GM21786 (cell line): ENCODE results near the gene CXCL6.

Experiments used
- ATAC-seq: cut with Tn5 transposase; IDR thresholded peaks from one replicate; pipeline ENCODE4 v1.9.1; 2021; ENCODE audit not compliant: unreplicated experiment

The CXCL6 gene

DNA sequence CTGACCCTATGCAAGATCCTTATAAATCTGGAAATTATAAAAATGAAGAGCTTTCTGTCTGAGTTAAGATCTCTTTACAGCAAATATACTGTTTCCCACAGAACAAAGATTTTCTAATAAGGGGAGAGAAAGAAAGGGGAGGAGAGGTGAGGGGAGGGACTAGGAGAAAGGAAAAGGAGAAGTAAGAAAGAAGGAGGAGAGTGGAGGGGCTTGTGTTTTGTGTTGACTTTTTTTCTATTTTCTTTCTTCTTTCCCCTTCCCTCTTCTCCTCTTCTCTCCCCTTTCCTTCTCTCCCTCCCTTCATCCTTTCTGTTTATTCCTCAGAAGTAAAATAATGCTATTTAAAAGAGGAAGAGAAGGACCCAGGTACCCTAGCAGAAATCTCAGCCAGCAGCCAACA, 6.2 kb downstream of the CXCL6 start:
- no peak for ATAC-seq

DNA sequence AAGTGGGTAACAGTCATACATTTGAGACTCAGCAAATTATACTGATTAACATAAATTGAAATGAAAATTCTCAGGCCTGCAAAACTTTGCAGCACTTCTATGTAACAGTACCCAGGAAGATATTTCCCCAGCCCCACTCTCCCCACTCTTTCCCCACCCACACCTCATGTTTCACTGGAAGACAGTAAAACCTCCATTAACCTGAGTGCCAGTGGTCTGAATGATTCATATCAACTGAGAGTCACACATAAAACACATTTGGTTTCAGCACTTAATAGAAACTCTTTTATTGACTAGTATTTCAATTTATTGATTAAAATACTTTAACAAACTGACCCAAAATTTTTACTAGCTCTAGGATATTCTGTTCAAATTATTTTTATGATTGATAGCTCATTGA, 6.9 kb downstream of the CXCL6 start:
- no peak for ATAC-seq

DNA sequence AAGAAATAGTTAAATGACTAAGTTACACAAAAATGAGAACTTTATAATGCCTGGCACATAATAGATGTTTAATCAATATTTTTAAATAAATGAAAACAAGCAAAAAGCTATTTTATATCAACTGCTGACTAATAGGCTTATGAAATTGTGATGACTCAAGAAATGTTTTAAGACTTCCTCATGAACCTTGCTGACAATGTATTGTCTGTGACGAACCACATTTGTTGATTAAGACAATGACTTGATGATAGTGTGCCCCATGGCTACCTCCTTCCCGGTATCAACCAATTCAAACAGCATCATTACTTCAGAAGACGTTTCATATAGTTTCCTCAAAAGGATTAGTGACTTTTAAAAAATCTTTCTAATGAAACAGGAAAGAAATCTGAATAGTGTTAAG, 7.9 kb downstream of the CXCL6 start:
- no peak for ATAC-seq

DNA sequence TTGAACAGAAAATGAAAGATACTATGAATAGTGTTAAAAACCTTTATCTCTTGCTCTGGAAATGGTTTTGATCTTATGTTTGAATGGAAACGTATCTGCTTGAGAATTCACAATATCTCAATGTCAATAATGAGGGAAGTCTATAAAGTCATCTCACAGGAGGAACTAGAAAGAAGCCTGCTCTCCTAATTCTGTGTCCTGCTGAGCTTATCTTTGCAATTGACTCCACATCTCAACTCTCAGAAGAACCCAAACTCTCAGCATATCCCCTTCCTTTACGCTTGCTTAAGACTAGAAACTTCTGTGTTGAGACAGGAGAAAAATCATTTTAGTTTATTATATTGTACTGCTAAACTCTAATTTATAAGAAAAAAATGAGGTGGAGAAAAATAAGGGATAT, 8.3 kb downstream of the CXCL6 start:
- ATAC-seq: no peak

DNA sequence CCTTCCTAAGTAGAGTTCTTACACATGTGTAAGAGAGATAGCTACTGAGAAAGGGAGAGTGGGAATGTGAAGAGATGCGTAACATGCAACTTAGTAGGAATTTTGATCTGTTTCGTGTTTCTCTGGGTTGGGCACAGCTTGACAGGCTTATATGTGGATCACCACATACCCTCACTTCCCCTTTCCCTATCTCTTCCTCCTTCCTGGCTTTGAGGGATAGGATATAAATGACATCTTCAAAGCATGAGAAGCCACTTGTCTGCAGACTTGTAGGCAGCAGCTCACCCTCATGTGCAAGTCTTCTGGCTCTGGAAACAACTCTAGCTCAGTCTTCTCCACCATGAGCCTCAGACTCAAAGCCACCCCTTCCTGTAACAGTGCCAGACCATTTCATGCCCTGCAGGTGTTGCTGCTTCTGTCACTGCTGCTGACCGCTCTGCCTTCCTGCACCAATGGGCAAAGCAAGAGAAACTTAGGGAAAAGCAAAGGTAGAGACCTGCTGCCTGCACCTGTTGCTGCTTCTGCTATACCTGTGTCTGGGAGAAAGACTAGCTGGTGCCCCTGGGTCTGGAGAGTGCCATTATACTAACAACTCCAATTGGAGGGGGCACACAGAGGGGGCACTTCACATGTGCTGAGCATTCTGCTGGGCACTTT, 11.2 kb downstream of the CXCL6 start:
- no peak for ATAC-seq

DNA sequence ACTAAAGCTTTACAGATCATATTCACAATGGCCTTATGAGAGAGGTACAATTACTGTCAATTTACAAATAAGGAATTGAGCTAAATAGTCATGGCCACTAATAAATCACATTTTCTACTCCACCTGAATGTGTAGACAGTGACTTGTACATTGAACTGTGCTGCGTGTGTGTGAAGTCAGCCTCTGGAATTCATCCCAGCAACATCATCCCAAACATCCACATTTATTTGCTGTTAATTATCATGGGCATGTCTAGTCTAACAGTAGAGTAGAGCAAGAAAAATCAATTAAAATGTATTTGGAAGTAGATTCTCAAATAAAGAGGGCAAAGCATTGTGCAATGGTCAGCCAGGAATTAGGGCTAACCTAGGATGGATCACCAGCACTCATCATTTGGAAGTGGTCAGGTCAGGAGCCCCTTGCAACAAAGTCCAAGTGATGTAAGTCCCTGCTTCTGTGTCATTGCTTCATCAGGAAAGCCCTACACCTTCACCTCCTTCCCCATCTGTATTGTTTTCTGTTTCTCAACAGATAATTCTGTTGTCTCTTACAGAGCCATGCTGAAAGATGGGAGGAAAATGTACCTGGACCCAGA, 11.8 kb downstream of the CXCL6 start:
- no peak for ATAC-seq

DNA sequence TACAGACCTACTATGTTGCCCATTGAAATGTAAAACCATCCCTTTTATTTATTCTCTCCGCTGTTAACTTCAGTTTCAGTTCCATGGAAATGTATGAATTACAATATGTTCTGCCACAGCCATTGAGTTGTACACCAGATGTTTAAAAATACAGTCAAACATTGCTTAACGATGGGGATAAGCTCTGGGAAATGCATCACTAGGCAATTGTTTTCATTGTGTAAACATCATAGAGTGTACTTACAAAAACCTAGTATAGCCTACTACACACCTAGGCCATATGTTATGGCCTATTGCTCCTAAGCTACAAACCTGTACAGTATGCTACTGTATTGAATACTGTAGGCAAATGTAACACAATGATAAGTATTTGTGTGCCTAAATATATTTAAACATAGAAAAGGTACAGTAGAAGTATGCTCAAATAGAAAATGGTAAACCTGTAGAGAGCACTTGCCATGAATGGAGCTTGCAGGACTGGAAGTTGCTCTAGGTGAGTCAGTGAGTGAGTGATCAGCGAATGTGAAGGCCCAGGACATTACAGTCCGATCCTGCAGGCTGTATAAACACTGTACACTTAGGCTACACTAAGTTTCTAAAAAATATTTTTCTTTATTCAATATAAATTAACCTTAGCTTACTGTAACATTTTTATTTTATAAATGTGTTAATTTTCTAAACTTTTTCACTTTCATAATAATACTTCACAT, 13.9 kb downstream of the CXCL6 start:
- ATAC-seq: no peak

DNA sequence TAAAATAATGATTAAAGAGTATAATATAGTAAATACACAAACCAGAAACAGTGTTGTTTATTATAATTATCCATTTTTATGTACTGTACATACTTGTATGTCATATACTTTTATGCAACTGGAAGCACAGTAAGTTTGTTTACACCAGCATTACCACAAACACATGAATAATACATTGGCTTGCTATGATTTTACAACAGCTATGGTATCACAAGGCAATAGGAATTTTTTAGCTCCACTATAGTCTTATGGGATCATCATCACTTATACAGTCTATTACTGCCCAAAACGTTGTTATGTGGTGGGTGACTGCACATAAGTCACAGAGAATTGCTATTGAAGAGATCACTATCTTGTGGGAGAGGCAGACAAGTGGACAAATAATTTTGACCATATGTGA, 14.8 kb downstream of the CXCL6 start:
- ATAC-seq: no peak

DNA sequence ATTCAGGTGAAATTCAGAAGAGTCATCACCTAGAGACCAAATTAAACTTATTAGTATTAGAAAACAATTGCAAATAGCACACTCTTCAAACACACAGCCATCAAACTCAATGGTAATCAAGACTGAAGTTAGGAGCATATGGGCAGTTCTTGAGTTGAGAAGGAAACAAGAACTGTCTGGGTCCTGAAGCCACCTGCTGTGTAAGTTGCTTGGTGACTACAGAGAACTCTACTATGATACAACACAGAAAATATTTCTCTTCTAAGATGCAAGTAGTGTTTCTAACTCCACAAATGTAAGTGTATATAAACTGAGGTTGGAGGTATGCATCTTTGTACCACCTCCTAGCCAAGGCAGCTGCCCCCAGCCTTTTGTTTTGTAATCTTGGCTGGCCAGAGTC, 16.3 kb downstream of the CXCL6 start:
- ATAC-seq: no peak

DNA sequence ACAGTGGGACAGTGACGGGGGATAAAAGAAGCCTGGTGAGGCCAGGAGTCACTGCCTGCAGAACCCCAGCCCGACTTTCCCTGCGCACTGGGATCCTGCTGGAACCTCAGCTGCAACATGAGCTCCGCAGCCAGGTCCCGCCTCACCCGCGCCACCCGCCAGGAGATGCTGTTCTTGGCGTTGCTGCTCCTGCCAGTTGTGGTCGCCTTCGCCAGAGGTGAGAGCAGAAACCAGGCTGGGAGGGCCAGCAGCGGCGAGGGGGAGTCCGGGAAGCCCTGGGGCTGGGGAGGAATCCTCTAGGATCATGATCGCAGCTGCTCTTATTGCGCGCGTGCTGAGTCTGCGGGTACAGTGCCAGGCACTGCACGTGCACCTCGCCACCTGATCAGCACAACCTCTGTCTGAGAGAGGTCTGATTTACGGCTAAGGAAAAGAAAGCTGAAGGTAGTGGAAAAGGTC, 16.8 kb downstream of the CXCL6 start, which contains the start of gene PF4V1:
PF4V1 (plus strand) TSS at position 51 of the 459 bp plus-strand sequence; CDS start at position 118, 67 bp downstream.
- ATAC-seq: no peak

DNA sequence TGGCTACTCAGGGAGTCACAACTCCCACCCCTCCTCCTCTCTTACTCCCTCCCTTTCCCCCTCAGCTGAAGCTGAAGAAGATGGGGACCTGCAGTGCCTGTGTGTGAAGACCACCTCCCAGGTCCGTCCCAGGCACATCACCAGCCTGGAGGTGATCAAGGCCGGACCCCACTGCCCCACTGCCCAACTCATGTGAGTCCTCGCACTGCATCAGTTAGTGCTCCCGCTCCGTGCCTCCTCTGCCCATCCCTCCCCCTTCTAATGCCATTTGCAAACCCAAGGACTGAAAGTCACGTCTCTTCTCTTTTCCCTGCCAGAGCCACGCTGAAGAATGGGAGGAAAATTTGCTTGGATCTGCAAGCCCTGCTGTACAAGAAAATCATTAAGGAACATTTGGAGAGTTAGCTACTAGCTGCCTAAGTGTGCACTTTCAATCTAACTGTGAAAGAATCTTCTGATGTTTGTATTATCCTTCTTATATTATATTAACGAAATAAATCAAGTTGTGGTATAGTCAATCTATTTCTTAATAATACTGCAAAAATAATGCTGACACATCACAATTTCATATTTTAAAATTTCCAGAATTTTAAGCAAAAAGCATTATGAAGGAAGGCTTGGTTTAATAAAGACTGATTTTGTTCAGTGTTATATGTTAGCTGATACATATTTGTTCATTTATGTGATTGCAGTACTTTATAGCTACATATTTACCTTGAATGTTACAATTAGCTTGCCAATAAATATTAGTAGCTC, 17.4 kb downstream of the CXCL6 start:
- ATAC-seq: no peak

DNA sequence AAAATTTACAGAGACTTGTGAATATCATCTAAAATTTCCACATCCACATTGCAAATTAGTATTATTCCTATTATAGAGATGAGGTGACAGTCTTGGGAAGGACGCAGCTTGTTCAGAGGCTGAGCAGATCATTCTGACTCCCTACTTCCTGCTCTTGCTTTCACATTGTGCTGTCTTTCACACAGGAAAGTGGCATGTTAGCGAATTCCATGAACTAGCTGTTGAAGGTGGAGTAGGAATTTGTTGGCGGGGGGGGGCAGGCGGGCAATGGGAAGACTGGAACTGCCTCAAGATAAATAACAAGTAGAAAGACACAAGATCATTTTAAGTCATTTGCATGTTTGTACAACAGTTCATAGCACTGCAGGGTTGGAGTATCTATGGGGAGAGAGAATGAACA, 18.9 kb downstream of the CXCL6 start:
- ATAC-seq: no peak

DNA sequence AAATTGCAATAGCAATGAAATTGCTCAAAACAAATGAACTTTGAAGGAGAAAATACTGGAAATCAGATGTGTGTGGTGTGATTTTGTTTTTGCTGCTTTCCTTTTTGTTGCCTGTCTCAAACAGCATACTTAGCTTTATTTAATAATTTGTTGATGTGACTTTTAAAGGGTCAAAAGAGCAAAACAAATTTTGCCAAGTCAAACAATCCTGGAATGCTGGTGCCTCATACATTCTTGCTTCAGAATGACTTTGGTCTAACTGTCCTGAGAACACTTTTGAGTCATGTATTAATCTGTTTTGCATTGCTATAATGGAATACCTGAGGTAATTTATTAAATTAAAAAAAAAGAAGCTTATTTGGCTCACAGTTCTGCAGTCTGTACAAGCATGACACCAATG, 20.0 kb downstream of the CXCL6 start:
- no peak for ATAC-seq

DNA sequence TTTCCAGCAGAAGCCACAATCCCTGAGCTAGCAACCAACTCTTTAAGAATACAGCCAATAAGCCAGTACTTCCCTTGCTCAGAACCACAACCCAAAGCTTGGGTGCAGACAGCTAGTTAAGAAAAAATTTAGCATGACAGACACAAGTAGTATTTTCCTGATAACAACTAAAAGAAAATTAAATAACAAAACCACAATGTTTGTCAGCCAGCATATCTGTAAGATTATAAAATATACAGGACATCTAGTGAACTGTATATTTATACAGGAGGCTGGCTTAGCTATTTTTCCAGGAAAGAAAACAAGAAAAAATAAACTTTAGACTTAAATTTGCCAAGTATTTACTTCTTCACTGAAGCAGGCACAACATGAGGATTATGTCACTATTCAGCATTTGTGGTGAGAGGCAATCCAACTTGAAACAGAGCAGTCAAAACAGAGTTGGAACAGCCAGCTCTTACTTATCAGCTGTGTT, 23.2 kb downstream of the CXCL6 start:
- ATAC-seq: no peak

DNA sequence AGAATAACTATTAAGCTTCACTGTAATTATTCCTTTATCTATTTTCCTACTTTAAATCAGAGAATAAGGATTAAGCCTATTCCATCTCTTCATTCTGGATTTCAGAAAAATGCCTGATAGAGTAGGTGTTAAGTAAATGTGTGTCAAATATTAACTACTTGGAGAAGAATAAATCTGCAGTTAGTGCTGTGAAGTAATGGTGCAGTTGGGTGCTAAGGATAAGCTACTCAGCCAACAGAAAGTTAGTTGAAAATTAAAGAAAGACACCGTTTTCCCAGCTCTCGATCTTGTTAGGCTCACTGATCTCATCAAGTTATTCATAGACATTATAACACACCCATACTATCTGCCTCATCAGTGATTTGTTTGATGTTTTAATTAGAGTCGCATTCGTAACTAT, 23.7 kb downstream of the CXCL6 start:
- ATAC-seq: no peak

DNA sequence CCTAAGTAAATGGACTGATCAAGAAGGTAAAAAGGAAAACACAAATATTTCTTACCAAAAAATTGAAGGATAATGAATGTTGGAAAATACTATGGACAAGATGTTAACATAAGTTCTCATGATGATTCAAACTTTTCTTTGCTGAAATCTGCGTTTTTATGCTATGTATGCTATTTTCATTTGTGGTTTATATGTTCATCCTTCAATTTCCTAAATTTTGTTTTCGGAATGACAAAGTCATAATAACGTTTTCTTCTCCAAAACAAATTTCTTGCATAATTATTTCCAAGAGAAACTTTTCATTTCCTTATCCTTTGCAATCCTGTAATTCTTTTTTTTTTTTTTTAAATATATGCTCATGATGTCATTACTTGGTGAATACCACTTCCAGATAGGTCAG, 24.4 kb downstream of the CXCL6 start:
- no peak for ATAC-seq

DNA sequence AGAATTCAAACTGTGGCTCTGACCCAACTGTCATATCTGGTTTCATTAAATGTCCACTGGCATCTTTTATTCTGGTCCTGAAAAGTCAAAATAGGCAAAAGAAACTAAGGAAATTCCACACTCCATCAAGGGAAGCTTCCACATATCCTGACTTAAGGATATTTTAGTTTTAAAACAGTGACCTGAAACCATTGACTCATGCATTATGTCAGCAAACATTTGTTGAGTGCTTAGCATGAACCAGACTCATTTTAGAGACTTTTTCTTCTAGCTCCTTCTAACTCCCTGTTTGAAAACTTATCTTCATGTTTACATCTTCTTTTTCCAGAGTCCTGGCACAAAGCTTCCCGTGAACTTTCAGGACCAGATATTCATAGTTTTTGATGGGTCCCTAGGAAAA, 25.8 kb downstream of the CXCL6 start:
- ATAC-seq: no peak

DNA sequence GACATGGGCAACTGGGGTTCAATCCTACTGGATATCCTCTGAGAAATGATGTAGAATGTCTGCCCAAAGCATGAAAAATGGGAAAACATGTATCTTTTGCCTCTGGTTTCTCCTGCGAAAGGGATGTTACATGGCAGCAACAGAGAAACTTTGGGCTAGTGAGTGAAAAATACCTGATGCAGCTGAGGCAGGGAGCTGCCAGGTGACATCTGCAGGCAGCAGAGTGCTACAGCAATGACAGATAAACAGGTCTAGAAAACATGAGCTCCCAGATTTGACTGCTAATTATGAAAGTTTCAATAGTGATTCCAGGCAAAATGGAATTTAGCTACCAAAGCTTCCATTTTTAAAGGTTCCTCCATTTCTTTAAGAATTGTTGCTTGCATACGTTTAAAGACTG, 27.9 kb downstream of the CXCL6 start:
- no peak for ATAC-seq

DNA sequence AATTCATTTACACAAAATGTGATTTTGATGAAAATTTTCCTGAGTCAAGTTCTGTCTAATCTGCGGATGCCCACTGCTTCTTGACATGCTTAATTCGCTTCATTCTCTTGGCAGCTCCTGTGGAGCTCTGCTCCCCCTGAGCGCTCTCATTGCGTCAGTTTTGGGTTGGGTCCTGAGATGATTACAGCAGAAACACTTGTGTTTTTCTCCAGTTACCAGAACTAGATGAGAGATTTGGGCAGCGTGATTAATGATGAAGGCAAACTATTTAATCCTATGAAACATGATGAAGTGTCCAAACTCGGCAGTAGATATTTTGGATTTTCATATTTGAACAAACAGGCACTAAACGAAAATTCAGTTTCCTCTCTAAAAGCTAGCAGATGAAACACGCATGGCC, 28.5 kb downstream of the CXCL6 start:
- no peak for ATAC-seq

DNA sequence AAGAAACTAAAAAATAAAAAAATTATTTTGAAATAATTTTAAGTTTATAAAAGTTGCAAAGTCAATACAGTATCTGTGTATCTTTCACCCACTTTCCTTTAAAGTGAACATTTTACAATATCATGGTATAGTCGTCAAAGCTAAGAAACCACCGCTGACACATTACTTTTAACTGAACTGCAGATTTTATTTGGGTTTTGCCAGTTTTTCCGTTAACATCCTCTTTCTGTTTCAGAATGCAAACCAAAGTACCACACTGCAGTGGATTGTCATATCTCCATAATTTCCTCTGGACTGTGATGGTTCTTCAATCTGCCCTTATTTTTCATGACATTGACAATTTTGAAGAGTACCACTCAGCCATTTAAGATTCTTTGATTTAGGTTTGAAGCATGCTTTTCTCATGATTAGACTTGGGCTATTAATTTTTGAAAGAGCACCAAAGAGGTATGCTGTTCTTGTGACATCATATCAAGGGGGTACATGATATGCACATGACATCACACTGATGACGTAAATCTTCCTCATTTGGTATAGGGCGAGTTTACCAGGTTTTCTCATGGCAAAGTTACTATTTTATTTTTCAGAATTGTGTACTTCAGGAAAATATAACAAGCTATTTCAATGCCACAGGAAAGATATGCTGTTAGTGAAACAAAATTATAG, 29.1 kb downstream of the CXCL6 start:
- no peak for ATAC-seq

DNA sequence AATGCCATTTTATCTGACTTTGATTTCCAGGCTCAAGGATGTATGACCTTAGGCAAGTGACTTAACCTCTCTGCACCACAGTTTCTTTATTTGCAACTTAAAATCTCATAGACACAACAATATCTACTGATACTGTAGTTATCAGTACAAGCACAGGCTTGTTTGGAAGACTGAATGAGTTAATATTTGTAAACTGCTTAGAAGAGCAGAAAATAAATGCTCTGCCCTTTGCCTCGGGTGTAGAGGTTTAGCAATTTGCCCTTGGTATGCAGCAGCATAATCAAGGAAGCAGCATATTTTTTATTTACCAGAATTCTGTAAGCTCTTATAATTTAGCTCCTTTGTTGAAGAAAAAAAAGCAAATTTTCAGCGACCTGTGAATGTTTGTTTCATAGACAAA, 29.8 kb downstream of the CXCL6 start:
- no peak for ATAC-seq
